Gastroesophageal sphincter (tissue), 4 donors: ENCODE results near the gene TLX1. TPM values are rescaled to one million over a fixed set of nuclear protein-coding genes. Genes with fewer than 3 reads are reported as not detected.
A peak's percentile ranks its signal among the peaks of the same experiment; 100 is the strongest.

ENCODE experiments used
- ATAC-seq: fragments of 150-250 bp; one replicate; pipeline ENCODE4 v1.9.1; 2016; ENCODE audit warnings: mild to moderate bottlenecking, moderate library complexity
- H3K27ac ChIP-seq, 4 donors: fragments of 200-600 bp; sonication (generic) in 3 of 4; 1 replicate in 3 of 4; 2 replicates in 1 of 4; pipeline ENCODE4 v1.5.1; 2016 to 2019
- H3K27me3 ChIP-seq: fragments of 200-600 bp; sonication (generic); one replicate; pipeline ENCODE4 v1.5.1; 2019
- H3K36me3 ChIP-seq, 2 donors: fragments of 200-600 bp; sonication (generic); one replicate each; pipeline ENCODE4 v1.5.1; 2019; ENCODE audit warnings: control low read depth in 1 of 2
- H3K4me1 ChIP-seq, 3 donors: fragments of 200-600 bp; sonication (generic); 1 replicate in 2 of 3; 2 replicates in 1 of 3; pipeline ENCODE4 v1.5.1; 2016 to 2019; ENCODE audit warnings: control low read depth in 2 of 3
- H3K4me3 ChIP-seq, 2 donors: fragments of 200-600 bp; sonication (generic); one replicate each; pipeline ENCODE4 v1.5.1; 2019; ENCODE audit warnings: mild to moderate bottlenecking in 1 of 2, moderate library complexity in 1 of 2
- H3K9me3 ChIP-seq, 3 donors: fragments of 200-600 bp; sonication (generic); one replicate each; pipeline ENCODE4 v1.5.1; 2017 to 2019; ENCODE audit warnings: control low read depth in 2 of 3
- EP300 ChIP-seq: sonication (generic); formaldehyde crosslinking; IDR thresholded peaks from one replicate; pipeline ENCODE4 v1.6.1; 2017; ENCODE audit warnings: antibody characterized with exemption, mild to moderate bottlenecking
- POLR2A ChIP-seq, 2 donors: fragments of 450-650 bp; IDR thresholded peaks; one replicate each; pipeline ENCODE4 v1.6.1; 2017; ENCODE audit warnings: antibody characterized with exemption in 2 of 2, mild to moderate bottlenecking in 2 of 2, moderate library complexity in 1 of 2
- POLR2AphosphoS5 ChIP-seq: sonication (generic); formaldehyde crosslinking; IDR thresholded peaks from one replicate; pipeline ENCODE4 v1.6.1; 2017; ENCODE audit warnings: antibody characterized with exemption
- WGBS, 2 donors: methylation state at CpG; one replicate each; pipeline ENCODE4 v1.1.5; 2018; ENCODE audit warnings: low coverage in 1 of 2; 5-methylcytosine and 5-hydroxymethylcytosine counted together
- total RNA-seq, 4 donors: library from RNA; depleted of rRNA; stranded (reverse); fragments of >200 nt; gene quantifications; one replicate each; pipeline ENCODE4 v1.1.0, GENCODE V29; 2016
- TF ChIP-seq, protein P1 (sequence below), 4 experiments: fragments of 200-600 bp in 2 of 4; fragments of 450-650 bp in 2 of 4; sonication (generic) in 1 of 4; IDR thresholded peaks; one replicate each; pipeline ENCODE4 v1.5.1; 2017 to 2019; ENCODE audit warnings: antibody characterized with exemption in 4 of 4, mild to moderate bottlenecking in 2 of 4, moderate library complexity in 2 of 4

Gene TLX1
- total RNA-seq, 4 donors from 2014 or later = not detected

DNA sequence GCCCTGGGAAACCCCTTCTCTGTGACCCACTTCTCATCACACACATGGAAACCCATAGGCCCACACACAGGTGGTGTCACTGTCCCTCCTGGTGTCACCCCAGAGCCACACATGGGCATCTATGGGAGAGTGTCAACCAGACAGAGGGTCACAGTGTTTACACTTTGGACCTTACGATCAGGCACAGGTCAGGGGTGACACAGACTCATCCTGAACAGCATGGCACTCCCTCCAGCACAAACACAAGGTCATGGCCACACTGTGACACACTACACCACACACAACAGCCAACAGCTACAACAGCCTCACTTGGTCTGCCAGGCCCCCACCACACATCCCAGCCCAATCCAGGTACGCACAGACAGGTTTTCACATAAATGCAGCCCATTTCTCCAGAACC, 6.2 kb downstream of the TLX1 start:
- 0% methylated on average over 1 of the region's 2 CpGs; no CpG with 5 or more reads in 1 of the 2 donors for WGBS, 2 donors
- Histone ChIP-seq H3K9me3 (no peaks in the 10 kb centered on the region), H3K27me3 (peaks cover 100% of the 10 kb centered on the region), H3K36me3 (no peaks in the 10 kb centered on the region), H3K4me3 (no peak overlapping the region), H3K4me1 (peaks cover 0 to 63% (median 19%) of the 10 kb centered on the region in 3 donors), H3K27ac (no peak overlapping the region)
- no peak for TF ChIP-seq POLR2A (IDR thresholded peaks at IDR 0.05)
- TF ChIP-seq POLR2AphosphoS5 = no peak
- TF ChIP-seq, protein P1, sequence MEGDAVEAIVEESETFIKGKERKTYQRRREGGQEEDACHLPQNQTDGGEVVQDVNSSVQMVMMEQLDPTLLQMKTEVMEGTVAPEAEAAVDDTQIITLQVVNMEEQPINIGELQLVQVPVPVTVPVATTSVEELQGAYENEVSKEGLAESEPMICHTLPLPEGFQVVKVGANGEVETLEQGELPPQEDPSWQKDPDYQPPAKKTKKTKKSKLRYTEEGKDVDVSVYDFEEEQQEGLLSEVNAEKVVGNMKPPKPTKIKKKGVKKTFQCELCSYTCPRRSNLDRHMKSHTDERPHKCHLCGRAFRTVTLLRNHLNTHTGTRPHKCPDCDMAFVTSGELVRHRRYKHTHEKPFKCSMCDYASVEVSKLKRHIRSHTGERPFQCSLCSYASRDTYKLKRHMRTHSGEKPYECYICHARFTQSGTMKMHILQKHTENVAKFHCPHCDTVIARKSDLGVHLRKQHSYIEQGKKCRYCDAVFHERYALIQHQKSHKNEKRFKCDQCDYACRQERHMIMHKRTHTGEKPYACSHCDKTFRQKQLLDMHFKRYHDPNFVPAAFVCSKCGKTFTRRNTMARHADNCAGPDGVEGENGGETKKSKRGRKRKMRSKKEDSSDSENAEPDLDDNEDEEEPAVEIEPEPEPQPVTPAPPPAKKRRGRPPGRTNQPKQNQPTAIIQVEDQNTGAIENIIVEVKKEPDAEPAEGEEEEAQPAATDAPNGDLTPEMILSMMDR (IDR thresholded peaks at IDR 0.05) = no peak
- TF ChIP-seq EP300 = no peak
- ATAC-seq = no peak

DNA sequence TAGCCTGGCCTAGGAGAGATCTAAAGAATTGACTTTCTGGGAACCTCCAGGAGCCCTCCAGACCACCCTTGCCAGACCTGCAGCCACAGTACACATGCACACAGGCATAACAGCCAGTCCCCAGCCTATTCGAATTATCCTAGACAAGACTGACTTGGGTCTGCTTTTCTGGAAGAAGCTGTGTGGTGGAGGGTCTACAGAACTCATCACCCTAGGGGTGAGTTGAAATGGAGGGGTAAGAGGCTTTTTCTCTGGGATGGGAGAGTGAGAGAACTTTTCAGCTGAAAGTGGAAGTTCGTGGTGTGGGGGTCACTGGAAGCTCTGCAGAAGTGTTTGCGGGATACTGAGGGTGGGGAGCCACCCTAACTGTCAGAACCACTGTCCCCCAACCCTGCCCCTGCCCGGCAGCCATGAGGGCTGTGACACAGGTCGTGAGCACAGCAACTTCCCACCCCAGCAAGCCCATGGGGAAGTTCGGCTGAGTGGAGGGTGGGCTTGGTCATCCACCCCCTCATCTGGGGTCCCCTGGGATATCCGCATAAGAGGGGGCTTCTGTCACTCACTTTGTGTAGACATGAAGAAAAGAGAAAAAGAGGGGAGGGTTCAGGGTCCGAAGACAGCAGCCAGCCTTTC, 7.8 kb downstream of the TLX1 start:
- peaks cover 0 to 54% (median 19%) of the 10 kb centered on the region in 3 donors for H3K4me1 ChIP-seq
- TF ChIP-seq, protein P1 (IDR thresholded peaks at IDR 0.05) = no peak
- TF ChIP-seq POLR2A (IDR thresholded peaks at IDR 0.05) (no peak), EP300 (no peak), POLR2AphosphoS5 (no peak)
- no peak overlapping the region for H3K27ac ChIP-seq
- peaks cover 100% of the 10 kb centered on the region for H3K27me3 ChIP-seq
- no peaks in the 10 kb centered on the region for H3K9me3 ChIP-seq
- 8 to 27% methylated on average over 2 to 4 of the region's 8 CpGs for WGBS, 2 donors
- H3K4me3 ChIP-seq = no peak overlapping the region
- H3K36me3 ChIP-seq = no peaks in the 10 kb centered on the region
- ATAC-seq = no peak

DNA sequence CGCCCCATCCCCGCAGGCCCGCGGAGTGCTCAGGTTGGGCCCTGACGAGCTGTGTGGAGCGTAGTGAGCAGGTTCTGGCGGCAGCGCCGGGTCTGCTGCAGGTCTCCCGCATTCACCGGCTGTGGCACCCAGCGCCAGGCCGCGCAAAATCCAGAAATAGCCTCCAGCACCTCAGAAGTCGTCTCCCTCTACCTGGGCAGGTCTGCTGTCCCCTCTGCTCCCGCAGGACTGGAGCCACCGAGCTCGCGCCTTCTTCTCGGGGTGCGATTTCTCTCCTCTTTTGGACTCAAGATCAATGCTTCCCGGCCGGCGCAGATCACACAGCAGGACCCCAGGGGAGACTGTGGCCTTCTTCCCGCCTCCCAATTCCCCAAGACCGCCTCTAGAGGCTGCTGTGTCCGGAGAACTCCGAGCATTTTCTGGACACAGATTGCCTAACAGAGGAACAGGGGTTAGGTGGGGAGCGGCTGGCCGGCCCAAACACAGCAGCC, 8.4 kb downstream of the TLX1 start:
- H3K4me3 ChIP-seq = no peak overlapping the region
- no peak for ATAC-seq
- H3K36me3 ChIP-seq = no peaks in the 10 kb centered on the region
- no peak for TF ChIP-seq EP300
- TF ChIP-seq, protein P1 (IDR thresholded peaks at IDR 0.05) = peak in 1 of 4 experiments; percentile 9
- peaks cover 100% of the 10 kb centered on the region for H3K27me3 ChIP-seq
- 13% methylated on average over 3 of the region's 30 CpGs; no CpG with 5 or more reads in 1 of the 2 donors for WGBS, 2 donors
- H3K9me3 ChIP-seq = no peaks in the 10 kb centered on the region
- peaks cover 0 to 48% (median 15%) of the 10 kb centered on the region in 3 donors for H3K4me1 ChIP-seq
- H3K27ac ChIP-seq = no peak overlapping the region

DNA sequence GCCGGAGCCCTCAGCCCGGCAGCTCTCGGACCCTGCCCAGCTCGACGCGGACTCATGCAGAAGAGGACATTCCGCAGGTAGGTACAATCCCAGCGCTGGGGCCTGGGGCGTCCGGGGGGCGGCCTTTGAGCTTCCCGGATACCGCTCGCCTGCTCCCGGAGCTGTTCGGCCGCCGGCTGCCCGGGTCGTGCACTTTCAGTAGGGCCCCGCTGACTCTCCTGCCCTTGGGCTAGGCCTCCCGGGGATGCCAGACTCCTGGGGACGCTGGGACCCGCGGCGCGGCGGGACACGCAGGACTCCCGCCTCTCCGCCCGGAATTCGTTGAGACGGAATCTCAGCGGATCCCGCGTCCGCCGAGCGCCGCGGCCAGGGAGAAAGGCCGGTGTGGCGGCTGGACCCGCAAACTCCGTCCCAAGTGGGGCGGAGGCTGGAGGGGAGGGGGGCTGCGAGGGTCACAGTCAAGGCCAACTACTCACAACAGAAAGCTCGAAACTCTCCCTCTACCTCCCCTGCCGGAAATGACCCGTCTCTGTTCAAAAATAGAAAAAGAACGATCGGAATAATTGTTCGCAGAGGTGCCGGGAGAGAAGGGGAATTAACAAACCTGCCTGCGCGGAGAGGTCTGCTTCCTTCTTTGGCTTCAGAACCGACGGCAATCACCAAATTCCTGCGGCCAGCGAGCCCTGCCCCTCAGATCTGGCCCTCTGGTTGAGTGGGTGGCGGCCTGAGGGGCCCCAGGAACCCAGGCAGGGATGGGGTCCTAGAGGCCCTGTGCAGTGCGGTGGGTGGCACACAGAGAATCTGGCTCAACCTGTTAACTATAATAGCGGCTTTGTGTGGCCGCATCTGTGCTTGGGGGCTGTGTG, 9.2 kb downstream of the TLX1 start:
- TF ChIP-seq, protein P1 (IDR thresholded peaks at IDR 0.05) = no peak
- TF ChIP-seq EP300 (no peak), POLR2AphosphoS5 (peak; percentile 76), POLR2A (IDR thresholded peaks at IDR 0.05) (no peak)
- peaks cover 100% of the 10 kb centered on the region for H3K27me3 ChIP-seq
- H3K4me3 ChIP-seq = no peak overlapping the region
- no peak for ATAC-seq
- 8% methylated on average over 5 of the region's 65 CpGs; no CpG with 5 or more reads in 1 of the 2 donors for WGBS, 2 donors
- no peak overlapping the region for H3K27ac ChIP-seq
- H3K9me3 ChIP-seq = no peaks in the 10 kb centered on the region
- H3K4me1 ChIP-seq = peaks cover 0 to 40% (median 7%) of the 10 kb centered on the region in 3 donors
- H3K36me3 ChIP-seq = no peaks in the 10 kb centered on the region
